ENCODE measurements around the gene WDR82. TPM values are rescaled to one million over a fixed set of nuclear protein-coding genes. Genes with fewer than 3 reads are reported as not detected.

The WDR82 gene
- total RNA-seq, 1 donor from 2014 or later: 49.2 TPM

- no peak overlapping the region for H3K4me2 ChIP-seq
- Mint-ChIP-seq H3K9me3 (no peaks in the 10 kb centered on the region), H3K27me3 (ENCODE audit: insufficient read depth, low read depth) (peaks cover 2% of the 10 kb centered on the region), H3K4me3 (no peak overlapping the region), H3K4me1 (peaks cover 15% of the 10 kb centered on the region), H3K36me3 (peaks cover 7% of the 10 kb centered on the region), H3K27ac (no peak overlapping the region)
- no peak overlapping the region for H3K4me3 ChIP-seq
- no peak overlapping the region for H3K9ac ChIP-seq
- no peaks in the 10 kb centered on the region for H3K36me3 ChIP-seq
- H3K4me1 ChIP-seq: peaks cover 8% of the 10 kb centered on the region
- DNase-seq (ENCODE audit: low spot score): no peak
- peaks cover 10% of the 10 kb centered on the region for H4K20me1 ChIP-seq (ENCODE audit: low read depth)
- no peaks in the 10 kb centered on the region for H3K27me3 ChIP-seq
- H3K79me2 ChIP-seq (ENCODE audit: low read depth): no peaks in the 10 kb centered on the region
- H3K27ac ChIP-seq: no peak overlapping the region
- no peak for TF ChIP-seq EZH2phosphoT487 (IDR thresholded peaks at IDR 0.05)
- no peak for TF ChIP-seq EZH2 (IDR thresholded peaks at IDR 0.05)
- no peak for TF ChIP-seq CTCF (IDR thresholded peaks at IDR 0.05)
- H3F3A ChIP-seq (ENCODE audit: low read depth): no peaks in the 10 kb centered on the region
- no peaks in the 10 kb centered on the region for H3K9me3 ChIP-seq (ENCODE audit: low read depth)
- H2AFZ ChIP-seq (replicated peaks): no peak overlapping the region
Observed at GRCh38 chr3:52233968-52234367, 44.5 kb downstream of the WDR82 start.

DNA sequence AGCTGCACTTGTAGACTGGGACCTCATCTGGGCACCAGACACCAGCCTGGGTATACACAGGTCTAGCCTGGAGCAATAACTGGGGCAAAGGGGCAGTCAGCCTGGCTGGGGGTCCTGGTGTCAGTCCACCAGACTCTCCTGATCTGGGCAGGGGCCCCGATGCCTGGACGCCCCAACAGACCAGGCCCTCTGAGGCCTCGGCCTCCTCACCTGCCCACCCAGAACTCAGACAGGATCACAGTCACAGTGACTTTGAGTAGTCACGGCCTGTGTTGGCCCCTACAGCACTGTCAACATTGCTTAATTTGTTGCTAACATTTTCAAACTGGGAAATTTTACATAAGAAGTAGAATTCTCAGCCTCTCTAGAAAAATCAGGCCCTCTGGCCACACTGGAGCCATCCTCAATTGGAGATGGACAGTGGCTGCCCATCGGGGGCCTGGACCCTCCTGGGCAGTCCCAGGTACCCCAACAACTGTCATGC is 45.3 kb downstream of the WDR82 start:
- H3K4me2 ChIP-seq: no peak overlapping the region
- H3K4me1 ChIP-seq: peaks cover 6% of the 10 kb centered on the region
- no peaks in the 10 kb centered on the region for H3F3A ChIP-seq (ENCODE audit: low read depth)
- no peak for DNase-seq (ENCODE audit: low spot score)
- Mint-ChIP-seq H3K36me3 (peaks cover 7% of the 10 kb centered on the region), H3K27ac (no peak overlapping the region), H3K4me3 (no peak overlapping the region), H3K9me3 (no peaks in the 10 kb centered on the region), H3K27me3 (ENCODE audit: insufficient read depth, low read depth) (peaks cover 2% of the 10 kb centered on the region), H3K4me1 (peaks cover 9% of the 10 kb centered on the region)
- TF ChIP-seq CTCF (IDR thresholded peaks at IDR 0.05) (no peak), EZH2phosphoT487 (IDR thresholded peaks at IDR 0.05) (no peak)
- H3K36me3 ChIP-seq: no peaks in the 10 kb centered on the region
- no peak overlapping the region for H2AFZ ChIP-seq (replicated peaks)
- H3K27ac ChIP-seq: no peak overlapping the region
- H3K9ac ChIP-seq: no peak overlapping the region
- no peaks in the 10 kb centered on the region for H3K9me3 ChIP-seq (ENCODE audit: low read depth)
- H3K4me3 ChIP-seq: no peak overlapping the region
- H3K27me3 ChIP-seq: no peaks in the 10 kb centered on the region
- no peaks in the 10 kb centered on the region for H3K79me2 ChIP-seq (ENCODE audit: low read depth)
- peaks cover 5% of the 10 kb centered on the region for H4K20me1 ChIP-seq (ENCODE audit: low read depth)

DNA sequence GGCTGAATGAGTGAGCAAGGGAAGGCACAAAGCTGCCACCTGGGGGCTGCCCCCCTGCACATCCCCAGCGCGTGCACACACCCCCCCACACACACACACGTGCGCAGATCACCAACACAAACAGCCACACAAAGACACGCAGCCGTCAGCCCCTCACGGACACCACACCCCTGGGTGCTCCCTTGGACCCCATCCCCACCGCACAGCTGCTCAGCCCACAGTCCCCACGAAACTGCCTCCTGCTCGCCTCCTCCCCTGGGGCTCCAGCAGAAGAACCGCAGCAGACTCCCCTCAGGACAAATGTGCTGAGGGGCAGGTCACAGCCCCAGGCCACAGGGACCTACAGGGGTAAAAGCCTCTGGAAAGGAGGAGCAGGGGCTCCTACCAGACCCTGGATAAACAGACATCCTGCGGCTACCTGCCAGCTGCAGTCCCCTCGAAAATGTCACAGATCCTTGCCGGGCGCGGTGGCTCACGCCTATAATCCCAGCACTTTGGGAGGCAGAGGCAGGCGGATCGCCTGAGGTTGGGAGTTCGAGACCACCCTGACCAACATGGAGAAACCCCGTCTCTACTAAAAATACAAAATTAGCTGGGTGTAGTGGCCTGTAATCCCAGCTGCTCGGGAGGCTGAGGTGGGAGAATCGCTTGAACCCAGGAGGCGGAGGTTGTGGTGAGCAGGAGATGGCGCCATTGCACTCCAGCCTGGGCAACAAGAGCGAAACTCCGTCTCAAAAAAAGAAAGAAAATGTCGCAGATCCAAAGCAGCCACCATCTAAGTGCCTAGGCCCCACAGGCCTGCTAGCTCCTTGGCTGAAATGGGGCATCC is 46.0 kb downstream of the WDR82 start:
- Mint-ChIP-seq H3K27ac (no peak overlapping the region), H3K27me3 (ENCODE audit: insufficient read depth, low read depth) (peaks cover 2% of the 10 kb centered on the region), H3K4me3 (no peak overlapping the region), H3K4me1 (peaks cover 5% of the 10 kb centered on the region), H3K36me3 (peaks cover 7% of the 10 kb centered on the region), H3K9me3 (no peaks in the 10 kb centered on the region)
- Histone ChIP-seq H3K4me3 (no peak overlapping the region), H3K36me3 (no peaks in the 10 kb centered on the region), H2AFZ (replicated peaks) (no peak overlapping the region), H3K27me3 (no peaks in the 10 kb centered on the region), H3F3A (ENCODE audit: low read depth) (no peaks in the 10 kb centered on the region), H4K20me1 (ENCODE audit: low read depth) (no peaks in the 10 kb centered on the region), H3K79me2 (ENCODE audit: low read depth) (no peaks in the 10 kb centered on the region), H3K9me3 (ENCODE audit: low read depth) (no peaks in the 10 kb centered on the region), H3K9ac (no peak overlapping the region), H3K4me2 (no peak overlapping the region), H3K4me1 (no peaks in the 10 kb centered on the region), H3K27ac (no peak overlapping the region)
- DNase-seq (ENCODE audit: low spot score): peak; percentile 38
- TF ChIP-seq CTCF (IDR thresholded peaks at IDR 0.05) (peak; percentile 54), EZH2 (IDR thresholded peaks at IDR 0.05) (no peak), EZH2phosphoT487 (IDR thresholded peaks at IDR 0.05) (no peak)

All from neural progenitor cell (in vitro differentiated cells).